22Rv1 (cell line): ENCODE data around the gene ERAS.

Source experiments
- CTCF ChIP-seq: fragments of 450-650 bp; IDR thresholded peaks from 2 replicates; pipeline ENCODE4 v1.5.1; 2017; ENCODE audit warnings: mild to moderate bottlenecking
- ZFX ChIP-seq: fragments of 450-650 bp; IDR thresholded peaks from 2 replicates; pipeline ENCODE4 v1.6.1; 2017; ENCODE audit warnings: antibody characterized with exemption, borderline replicate concordance

GRCh38 chrX:48815266-48815665 is 11.0 kb upstream of the ERAS start:
- TF ChIP-seq CTCF, result no peak
- TF ChIP-seq ZFX, result no peak
